Ascending aorta (tissue), 2 donors: ENCODE data around the gene SNN. TPM values are rescaled to one million over a fixed set of nuclear protein-coding genes. Genes with fewer than 3 reads are reported as not detected.

Experiments used
- DNase-seq, 2 donors: peaks; one replicate each; pipeline ENCODE4 v3.0.0-alpha.2; 2019; ENCODE audit warnings: low spot score in 2 of 2
- H3K27ac ChIP-seq, 2 donors: fragments of 200-600 bp; sonication (generic); one replicate each; pipeline ENCODE4 v1.5.1; 2016 to 2017; ENCODE audit warnings: mild to moderate bottlenecking in 1 of 2
- H3K27me3 ChIP-seq: fragments of 200-600 bp; sonication (generic); one replicate; pipeline ENCODE4 v1.5.1; 2017
- H3K36me3 ChIP-seq, 2 donors: fragments of 200-600 bp; sonication (generic); one replicate each; pipeline ENCODE4 v1.5.1; 2016
- H3K4me1 ChIP-seq, 2 donors: fragments of 200-600 bp; sonication (generic); one replicate each; pipeline ENCODE4 v1.5.1; 2016 to 2017; ENCODE audit warnings: mild to moderate bottlenecking in 1 of 2
- H3K4me3 ChIP-seq, 2 donors: fragments of 200-600 bp; sonication (generic); one replicate each; pipeline ENCODE4 v1.5.1; 2016 to 2017; ENCODE audit warnings: mild to moderate bottlenecking in 1 of 2
- H3K9me3 ChIP-seq, 2 donors: fragments of 200-600 bp; sonication (generic); one replicate each; pipeline ENCODE4 v1.5.1; 2016
- CTCF ChIP-seq, 3 experiments: fragments of 200-600 bp in 2 of 3; fragments of 450-650 bp in 1 of 3; sonication (generic) in 2 of 3; IDR thresholded peaks; one replicate each; pipeline ENCODE4 v1.5.1; 2016 to 2019; ENCODE audit warnings: antibody characterized with exemption in 3 of 3, mild to moderate bottlenecking in 1 of 3, moderate library complexity in 1 of 3
- intact Hi-C: fragments of 100-400 bp; cut with DNase I; formaldehyde crosslinking; loops from one replicate; pipeline ENCODE4 v1.15.1; 2023
- total RNA-seq: library from RNA; depleted of rRNA; stranded (reverse); fragments of >200 nt; gene quantifications from one replicate; pipeline ENCODE4 v1.1.0, GENCODE V29; 2016

The SNN gene
- total RNA-seq, 1 donor from 2014 or later: 2.1 TPM

GRCh38 chr16:11665071-11665491 is 3.2 kb upstream of the SNN start:
- H3K9me3 ChIP-seq: no peaks in the 10 kb centered on the region
- intact Hi-C loops: loop anchor here (10.0 kb wide), 1 partner anchor 410 kb away; the partner anchor contains the start of gene SOCS1
- peaks cover 0 to 12% of the 10 kb centered on the region in 2 donors for H3K4me1 ChIP-seq
- DNase-seq: no peak
- no peaks in the 10 kb centered on the region for H3K36me3 ChIP-seq
- no peak for TF ChIP-seq CTCF (IDR thresholded peaks at IDR 0.05)
- H3K27me3 ChIP-seq: no peaks in the 10 kb centered on the region
- H3K4me3 ChIP-seq: no peak overlapping the region
- no peak overlapping the region for H3K27ac ChIP-seq

DNA sequence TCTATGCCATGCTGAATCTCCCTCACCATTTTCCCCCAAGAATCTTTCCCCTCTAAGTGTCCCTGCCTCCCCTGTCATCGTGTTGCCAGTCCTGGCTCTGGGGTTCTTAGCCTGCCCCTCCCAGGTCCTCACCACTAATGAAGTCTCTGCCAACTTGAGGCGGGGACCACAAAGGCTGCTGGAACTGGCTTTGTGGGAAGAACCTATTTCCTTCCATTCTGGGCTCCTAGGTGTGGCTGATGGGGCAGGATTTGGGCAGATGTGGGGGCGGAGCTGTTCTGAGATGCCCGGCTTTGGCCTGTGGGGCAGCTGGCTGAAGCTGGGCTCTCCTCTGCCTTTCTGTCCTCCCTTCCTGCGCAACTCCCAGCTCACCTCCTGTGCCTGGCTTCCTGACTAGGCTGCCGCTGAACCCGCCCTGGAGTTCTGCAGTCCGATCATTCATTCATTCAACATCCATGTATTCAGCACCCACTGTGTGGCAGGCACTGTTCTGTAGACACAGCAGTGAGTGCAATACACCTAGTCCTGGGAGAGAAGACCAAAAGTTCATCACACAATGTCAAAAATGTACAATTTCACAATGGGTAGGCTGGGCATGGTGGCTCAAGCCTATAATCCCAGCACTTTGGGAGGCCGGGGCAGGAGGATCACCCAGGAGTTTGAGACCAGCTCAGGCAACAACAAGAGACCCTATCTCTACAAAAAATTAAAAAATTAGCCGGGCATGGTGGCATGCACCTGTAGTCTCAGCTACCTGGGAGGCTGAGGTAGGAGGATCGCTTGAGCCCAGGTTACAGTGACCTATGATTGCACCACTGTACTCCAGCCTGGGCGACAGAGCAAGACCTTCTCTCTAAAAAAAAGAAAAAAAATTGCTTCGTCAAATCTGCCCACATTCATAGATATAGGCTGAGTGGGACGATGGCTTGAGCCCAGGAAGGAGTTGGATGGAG is 1.9 kb upstream of the SNN start:
- H3K4me3 ChIP-seq: no peak overlapping the region
- TF ChIP-seq CTCF (IDR thresholded peaks at IDR 0.05): no peak
- DNase-seq: no peak
- no peaks in the 10 kb centered on the region for H3K27me3 ChIP-seq
- H3K9me3 ChIP-seq: no peaks in the 10 kb centered on the region
- H3K27ac ChIP-seq: no peak overlapping the region
- H3K36me3 ChIP-seq: no peaks in the 10 kb centered on the region
- intact Hi-C loops: loop anchor here (10.0 kb wide), 1 partner anchor 412 kb away; the partner anchor contains the start of gene SOCS1
- H3K4me1 ChIP-seq: peaks cover 0 to 24% of the 10 kb centered on the region in 2 donors

DNA sequence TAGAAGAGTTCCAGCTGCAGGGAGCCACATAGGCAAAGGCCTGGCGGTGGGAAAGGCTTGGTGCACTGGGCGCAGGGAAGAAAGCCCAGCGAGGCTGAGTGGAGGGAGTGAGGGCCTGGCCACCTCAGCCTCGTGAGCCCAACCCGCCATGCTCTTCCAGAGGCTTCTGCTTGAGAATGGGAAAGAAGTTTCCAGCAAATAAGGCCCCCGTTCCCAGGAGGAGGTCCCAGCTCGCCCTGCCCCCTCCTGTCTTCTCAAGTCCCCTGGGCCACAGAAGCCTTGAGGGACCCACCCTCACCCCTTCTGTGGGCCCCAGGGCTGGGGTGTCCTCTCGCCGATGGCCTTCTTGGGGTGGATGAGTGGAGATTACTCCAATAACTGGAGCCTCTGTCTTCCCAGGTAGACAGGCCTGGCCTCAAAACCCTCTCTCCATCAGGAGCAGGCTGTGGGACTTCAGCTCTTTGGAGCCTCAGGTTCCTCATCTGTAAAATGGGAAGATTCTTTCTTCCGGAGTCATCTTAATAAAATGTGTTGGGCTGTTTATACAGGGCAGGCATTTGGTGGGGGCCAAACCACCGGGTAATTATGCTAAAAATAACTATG is 933 bp upstream of the SNN start:
- intact Hi-C loops: loop anchor here (10.0 kb wide), 1 partner anchor 413 kb away; the partner anchor contains the start of gene SOCS1

DNA sequence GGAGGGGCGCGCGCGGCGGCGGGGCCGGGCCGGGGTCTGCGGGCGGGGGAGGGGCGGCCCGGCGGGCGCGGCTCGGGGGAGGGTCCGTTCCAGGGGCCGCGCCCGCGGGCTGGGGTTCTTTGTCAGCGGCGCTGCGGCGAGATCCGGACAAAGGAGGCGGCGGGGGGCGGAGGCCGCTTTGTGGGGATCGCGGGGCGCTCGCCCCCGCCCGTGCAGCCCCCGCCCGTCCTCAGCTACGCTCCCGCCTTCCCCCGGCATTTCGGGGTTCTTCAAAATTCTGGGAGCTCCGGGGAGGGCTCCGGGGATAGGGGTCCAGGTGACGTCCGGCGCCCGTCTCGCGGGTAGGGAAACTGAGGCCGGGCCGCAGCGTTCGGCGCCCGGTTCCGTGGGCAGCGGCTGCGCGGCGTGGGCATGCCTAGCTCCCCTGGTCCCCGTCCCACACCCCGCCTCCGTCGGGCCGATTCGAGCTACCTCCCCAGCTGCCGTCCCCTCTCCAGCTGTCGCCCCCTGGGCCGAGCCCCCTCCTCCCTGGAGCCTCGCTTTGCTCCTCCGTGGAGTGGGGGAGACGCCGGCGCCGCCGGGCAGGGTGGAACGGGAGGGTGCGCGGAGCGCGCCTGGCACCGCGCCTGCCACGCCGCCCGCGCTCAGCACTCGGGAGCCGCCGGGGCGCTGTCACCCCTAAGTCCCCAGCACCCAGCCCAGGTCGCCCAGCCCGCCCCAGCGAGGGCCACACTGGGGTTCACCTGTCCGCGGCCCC is 546 bp downstream of the SNN start:
- TF ChIP-seq CTCF (IDR thresholded peaks at IDR 0.05): no peak
- no peak for DNase-seq
- no peaks in the 10 kb centered on the region for H3K27me3 ChIP-seq
- H3K4me3 ChIP-seq: peak overlapping the region; percentile 95 to 98
- no peaks in the 10 kb centered on the region for H3K36me3 ChIP-seq
- peaks cover 15 to 39% of the 10 kb centered on the region in 2 donors for H3K4me1 ChIP-seq
- H3K9me3 ChIP-seq: no peaks in the 10 kb centered on the region
- intact Hi-C loops: loop anchor here (1.0 to 10.0 kb wide), 4 partner anchors 28 to 414 kb away; partner anchors contain the start of gene SOCS1
- peak overlapping the region; percentile 78 to 81 for H3K27ac ChIP-seq

More for the DNA sequence above, 933 bp upstream of the SNN start:
- H3K4me3 ChIP-seq: peak overlapping the region; percentile 45 to 74
- no peak for DNase-seq
- H3K9me3 ChIP-seq: no peaks in the 10 kb centered on the region
- no peak for TF ChIP-seq CTCF (IDR thresholded peaks at IDR 0.05)
- no peak overlapping the region for H3K27ac ChIP-seq
- H3K4me1 ChIP-seq: peaks cover 2 to 27% of the 10 kb centered on the region in 2 donors
- H3K27me3 ChIP-seq: no peaks in the 10 kb centered on the region
- H3K36me3 ChIP-seq: no peaks in the 10 kb centered on the region
